HG02571 (cell line): ENCODE measurements around the gene DCLK3.

Source experiments
- ATAC-seq: cut with Tn5 transposase; IDR thresholded peaks from one replicate; pipeline ENCODE4 v1.9.1; 2021; ENCODE audit warnings: mild to moderate bottlenecking, moderate library complexity; ENCODE audit not compliant: unreplicated experiment

The DCLK3 gene, protein sequence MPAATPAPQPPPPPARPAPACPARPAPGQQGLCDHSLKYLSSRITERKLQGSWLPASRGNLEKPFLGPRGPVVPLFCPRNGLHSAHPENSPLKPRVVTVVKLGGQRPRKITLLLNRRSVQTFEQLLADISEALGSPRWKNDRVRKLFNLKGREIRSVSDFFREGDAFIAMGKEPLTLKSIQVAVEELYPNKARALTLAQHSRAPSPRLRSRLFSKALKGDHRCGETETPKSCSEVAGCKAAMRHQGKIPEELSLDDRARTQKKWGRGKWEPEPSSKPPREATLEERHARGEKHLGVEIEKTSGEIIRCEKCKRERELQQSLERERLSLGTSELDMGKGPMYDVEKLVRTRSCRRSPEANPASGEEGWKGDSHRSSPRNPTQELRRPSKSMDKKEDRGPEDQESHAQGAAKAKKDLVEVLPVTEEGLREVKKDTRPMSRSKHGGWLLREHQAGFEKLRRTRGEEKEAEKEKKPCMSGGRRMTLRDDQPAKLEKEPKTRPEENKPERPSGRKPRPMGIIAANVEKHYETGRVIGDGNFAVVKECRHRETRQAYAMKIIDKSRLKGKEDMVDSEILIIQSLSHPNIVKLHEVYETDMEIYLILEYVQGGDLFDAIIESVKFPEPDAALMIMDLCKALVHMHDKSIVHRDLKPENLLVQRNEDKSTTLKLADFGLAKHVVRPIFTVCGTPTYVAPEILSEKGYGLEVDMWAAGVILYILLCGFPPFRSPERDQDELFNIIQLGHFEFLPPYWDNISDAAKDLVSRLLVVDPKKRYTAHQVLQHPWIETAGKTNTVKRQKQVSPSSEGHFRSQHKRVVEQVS

DNA sequence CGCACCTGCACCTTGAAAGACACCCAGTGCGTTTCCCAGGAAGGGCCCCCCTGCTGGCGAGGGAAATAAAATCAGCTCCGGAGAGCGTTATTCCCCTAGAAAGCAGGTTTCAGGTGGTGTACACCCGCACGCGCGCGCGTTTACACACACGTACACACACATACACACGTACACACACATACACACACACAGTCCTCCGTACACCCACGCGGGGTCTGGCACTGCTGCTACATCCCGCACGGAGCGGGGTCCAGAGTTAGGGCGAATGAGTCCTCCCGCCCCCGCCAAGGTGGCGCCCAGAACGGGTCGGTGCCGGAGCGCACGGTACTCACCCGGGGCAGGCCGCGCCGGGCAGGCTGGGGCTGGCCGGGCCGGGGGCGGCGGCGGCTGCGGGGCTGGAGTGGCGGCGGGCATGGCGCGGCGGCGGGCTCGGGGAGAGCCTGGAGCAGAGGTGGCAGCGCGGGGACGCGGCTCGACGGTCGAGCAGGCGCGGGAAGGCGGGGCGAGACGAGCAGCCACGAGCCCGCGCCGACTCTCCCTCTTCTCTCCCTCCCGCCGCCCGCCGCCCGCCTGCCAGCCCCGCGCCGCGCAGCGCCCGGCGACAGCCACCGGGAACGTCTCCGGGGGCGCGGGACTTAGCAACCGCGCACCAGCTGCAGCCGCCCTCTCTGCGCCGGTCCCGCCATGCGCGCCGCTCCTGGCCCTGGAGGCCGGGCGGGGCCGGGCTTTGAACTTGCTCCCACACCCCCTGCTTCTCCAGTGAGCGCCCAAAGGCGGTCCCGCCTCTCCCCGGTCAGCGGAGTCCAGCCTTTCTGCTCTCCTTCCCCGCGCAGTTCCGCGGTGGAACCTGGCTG, at the start of gene DCLK3:
Gene DCLK3 (minus strand): TSS at position 704 of the 854 bp plus-strand sequence. CDS start 290 bp downstream, at position 414.
- no peak for ATAC-seq

DNA sequence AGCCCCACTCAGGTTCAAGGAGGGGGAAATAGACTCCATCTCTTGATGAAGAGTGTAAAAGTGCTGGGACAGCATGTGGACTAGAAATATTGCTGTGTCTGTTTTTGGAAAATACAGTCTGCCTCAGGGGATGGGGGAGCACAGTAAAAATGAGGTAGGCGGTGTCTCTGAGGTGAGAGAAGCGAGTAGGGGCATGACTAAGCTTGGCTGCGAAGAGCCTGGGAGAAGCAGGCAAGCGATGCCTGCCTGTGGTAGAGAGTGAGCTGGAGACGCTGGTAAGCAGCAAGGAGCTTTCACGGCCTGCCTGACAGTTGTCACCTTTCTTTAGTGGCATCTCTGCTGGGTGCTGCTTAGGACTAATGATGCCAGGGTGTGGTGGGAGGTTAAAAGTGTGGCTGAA, 49.0 kb upstream of the DCLK3 start:
- ATAC-seq, result no peak

DNA sequence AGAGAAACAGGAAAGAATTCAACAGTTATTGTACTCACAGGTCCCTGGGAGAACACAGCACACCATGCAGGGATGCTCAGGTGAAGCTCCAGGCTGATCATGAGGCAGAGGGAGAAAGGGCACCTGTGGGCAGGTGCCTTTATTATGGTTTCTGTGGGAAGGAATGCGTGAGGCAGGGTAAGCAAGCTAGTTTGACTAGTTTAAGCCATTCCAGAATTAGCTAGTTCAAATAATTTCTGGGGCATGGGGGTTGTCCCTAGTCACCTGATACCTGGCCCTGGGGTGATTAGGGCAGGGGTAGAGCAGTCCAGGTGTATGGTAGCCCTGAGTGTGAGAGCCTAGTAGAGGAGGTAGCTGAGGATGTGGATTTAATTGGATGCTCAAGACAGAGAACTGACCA, 47.9 kb upstream of the DCLK3 start:
- ATAC-seq, result no peak

DNA sequence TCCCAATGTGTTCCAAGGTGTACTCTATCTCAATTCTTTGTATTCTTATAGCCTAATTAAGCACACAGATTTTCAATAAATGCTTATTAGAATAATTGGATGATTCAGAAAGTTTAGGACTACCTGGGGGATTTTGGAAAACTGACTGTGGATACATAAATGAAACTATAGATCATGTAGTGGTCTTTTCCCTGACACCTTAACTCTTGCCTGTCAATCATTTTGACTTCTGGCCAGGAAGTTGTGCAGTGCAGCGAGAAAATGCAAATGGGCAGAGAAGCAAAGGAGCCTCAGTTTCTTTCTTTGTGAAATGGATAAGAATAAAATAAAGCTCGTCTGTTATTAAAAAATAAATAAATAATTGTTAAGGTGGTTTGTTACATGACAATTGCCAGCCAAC, 47.4 kb upstream of the DCLK3 start:
- ATAC-seq, result no peak

DNA sequence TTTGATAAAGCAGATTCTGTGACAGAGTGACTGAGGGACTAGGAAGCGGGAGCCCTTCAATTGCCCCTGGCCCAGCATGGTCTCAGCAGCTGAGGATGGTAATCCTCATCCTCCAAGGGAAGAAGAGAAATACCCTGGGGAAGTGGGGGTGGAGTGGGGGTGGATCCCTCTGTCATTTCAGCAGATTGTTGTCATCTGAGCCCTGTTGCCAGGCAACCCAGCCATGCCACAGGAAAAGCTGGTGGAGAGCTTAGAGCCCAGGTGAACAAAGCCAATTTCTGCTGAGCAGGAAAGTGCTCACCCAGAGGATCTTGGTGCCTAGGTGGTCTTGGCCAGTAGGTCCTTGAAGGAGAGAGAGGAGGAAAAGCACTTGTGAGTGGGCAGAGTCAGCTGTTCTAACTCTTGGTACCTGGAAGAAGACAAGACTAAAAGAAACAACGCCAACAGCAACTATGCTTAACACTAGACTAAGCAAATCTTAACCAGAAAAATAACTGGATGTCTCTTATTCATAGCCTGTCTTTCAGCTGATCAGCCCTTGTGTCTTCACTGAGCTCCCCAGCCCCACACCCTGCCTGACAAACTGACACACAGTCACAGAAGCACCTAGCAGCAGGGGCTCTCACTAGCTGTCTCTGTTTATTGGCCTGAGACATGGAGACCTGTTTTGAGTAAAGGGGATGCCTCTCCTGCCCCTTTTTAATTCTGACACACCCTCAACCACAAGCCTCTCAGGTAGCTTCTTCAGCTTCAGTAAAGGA, 40.1 kb upstream of the DCLK3 start:
- ATAC-seq, result no peak

DNA sequence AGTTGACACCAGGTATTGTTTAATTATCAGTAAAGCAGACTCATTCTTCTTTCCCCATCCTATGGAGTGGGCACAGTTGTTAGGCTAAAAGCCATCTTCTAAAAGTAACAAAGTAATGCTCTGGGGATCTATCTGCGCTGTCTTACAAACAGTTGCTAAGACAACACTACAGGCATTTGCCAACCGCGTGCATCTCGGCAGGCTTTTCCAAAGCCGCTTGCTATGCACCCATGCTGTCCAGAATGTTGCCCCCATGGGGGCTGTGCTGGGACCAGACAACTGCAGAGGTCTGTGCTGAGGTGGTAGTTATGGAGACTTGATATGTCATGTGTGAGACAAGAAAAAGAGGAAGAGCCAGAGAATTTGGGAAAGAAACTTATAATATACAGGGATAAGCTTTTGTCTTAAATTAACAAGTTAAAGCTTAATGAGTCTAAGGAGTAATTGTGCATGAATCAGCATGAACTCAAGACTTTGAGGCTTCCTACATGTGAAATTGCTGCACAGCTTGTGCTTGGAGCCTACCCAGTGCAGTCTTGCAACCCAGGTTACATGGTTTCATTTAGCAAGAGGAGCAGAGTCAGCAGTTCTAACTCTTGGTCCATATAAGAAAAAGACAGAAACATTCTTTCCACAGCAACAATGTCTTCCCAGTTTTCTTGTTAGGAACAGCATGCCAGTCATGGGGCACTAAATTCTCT, 38.9 kb upstream of the DCLK3 start:
- ATAC-seq, result no peak

DNA sequence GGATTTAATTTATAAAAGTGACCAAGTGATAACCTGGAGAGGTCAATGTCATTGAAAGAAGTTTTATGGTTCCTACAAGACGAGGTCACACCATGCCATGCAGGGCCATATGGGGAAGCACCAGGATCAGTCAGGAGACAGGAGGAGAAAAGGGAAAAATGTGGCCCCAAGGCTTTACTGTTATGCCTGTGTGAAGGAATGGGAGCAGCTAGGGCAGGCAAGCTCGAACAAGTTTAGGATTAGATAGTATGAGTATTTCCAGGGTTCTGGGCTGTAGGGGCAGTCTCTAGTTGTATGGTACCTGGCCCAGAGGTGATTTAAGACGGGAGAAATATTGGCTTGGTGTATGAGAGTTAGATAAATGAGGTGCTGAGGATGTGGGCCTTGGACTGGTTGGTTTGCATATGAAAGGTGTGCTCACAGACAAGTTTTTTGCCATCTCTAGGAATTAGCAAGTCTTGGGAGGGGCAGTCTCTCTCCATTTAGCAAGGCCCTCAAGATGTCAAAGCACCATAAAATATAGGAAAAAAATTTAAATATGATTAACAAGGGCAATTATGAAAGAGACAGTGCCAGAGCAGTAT, 36.3 kb upstream of the DCLK3 start:
- no peak for ATAC-seq

DNA sequence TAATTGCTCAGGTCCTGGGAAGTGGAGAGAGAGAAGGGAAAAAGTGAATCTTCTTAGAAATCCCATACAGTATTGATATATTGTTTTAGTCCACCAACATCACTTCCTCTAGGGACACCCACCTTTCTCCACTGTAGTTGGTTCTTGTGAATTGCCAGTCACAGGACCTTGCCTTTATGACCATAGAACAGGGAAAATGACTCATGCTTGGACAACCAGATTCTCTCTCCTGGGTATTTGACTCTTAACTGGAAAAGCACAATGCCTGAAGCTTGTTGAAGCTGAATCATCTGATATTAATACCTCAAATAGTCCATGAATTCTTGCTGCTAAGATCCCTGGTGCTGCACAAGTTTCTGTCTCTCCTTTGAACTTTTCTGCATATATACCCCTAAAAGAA, 32.5 kb upstream of the DCLK3 start:
- ATAC-seq, result no peak

DNA sequence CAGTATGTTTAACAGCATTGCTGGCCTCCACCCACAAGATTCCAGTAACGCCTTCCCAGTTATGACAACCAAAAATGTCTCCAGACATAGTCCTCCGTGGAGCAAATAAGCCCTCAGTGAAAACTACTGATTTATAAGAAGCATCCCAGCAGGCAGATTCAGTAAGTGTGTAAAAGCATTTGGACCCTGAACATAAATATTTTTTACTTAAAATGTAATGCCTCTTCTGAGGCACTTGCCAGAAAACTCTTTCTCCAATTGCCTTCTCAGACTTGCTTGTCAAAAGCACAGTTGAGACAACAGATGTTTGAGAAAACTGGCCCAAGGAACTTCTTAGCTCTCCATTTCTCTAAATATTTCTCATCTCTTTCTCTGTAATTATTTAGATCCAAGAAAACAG, 31.8 kb upstream of the DCLK3 start:
- ATAC-seq, result no peak

DNA sequence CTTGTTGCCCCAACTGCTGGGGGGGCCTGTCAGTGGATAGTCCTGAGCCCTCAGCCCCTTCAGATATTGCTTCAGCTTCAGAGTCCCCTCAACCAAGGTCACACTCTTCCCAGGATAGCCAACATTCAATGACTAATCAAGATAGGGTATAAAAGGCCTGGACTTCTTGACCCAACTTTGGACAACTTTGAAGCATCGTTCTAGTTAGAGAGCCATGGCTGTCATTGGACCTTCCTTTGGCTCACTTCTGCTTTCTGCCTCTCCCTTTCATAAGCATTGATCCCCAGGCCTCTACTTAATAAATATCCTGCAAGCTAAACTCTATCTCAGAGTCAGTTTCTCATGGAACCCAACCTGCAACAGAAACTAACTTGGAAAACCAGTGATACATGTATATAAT, 31.3 kb upstream of the DCLK3 start:
- no peak for ATAC-seq

DNA sequence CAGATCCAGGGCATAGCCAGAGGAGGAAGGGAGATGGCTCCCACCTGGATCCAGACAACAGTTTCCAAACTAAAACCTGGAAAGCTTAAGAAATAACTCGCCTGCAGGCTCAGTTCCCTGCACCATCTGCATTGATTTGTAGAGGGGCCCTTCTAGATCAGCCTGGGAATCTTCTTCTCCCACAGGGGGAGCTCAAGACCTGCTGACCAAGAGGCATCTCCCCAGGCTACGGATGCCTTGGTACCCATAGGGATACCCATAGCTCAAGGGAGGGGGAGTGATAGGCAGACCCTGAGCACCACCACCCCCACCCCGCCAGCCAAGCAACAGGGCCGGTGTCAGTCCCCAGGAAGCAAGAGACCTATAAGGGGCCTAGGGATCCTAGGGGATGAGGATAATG, 28.0 kb upstream of the DCLK3 start:
- ATAC-seq, result no peak

DNA sequence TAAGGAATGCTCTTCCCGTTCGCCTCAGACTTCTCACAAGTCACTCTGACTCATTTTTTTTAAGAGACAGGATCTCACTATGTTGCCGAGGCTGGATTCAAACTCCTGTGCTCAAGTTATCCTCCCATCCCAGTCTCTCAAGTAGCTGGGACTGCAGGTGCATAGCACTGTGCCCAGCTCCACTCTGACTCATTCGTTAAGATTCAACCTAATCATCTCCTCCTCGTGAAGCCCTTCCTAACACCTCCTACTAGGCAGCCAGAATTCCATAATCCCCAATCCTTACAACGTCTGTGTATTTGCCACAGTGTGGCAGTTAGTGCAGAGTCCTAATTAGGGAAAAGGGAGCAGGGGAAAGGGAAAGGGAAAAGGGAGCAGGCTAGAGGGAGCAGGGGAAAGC, 26.4 kb upstream of the DCLK3 start:
- ATAC-seq, result no peak

DNA sequence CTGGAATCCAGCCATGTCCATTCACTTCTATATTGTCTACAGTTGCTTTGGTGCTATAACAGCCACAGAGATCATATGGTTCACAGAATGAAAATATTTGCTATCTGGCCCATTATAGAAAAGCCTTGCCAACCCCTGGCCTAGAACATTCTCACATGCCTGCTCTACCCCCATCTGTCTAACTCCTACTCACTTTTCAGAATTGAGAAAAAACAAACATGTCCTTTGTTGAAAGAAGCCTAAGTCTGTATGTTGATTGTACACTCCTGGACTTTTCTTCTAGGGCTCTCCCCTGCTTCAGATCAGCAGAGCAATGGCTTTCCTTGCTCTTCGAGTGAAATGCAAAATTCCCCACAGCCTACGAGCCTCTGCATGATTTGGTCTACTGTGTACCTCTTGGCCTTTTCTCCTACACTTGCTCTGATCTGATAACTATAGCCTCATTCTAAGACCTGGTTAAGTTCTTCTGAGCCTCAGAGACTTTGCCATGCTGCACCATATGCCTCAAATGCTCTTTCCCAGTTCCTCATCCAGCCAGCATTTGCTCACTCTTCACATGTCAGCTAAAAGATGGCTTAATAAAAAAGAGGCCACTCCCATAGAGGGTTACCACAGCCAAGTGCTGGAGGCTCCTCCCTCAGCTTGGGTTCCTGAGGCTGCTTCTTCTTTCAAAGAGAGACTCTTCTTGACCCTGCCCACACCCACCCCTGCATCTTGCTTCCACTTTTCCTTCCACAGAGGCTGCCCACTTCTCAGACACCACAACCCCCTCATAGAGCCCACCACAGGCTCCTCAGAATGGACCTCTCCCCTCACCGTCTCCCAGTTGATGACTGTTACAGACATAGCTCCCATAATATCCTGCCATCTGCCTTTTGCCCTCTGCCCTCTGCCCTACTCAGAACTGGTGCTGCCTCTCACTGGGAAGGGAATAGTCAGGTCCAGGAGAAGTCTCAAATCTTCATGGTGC, 22.9 kb upstream of the DCLK3 start:
- ATAC-seq, result no peak

DNA sequence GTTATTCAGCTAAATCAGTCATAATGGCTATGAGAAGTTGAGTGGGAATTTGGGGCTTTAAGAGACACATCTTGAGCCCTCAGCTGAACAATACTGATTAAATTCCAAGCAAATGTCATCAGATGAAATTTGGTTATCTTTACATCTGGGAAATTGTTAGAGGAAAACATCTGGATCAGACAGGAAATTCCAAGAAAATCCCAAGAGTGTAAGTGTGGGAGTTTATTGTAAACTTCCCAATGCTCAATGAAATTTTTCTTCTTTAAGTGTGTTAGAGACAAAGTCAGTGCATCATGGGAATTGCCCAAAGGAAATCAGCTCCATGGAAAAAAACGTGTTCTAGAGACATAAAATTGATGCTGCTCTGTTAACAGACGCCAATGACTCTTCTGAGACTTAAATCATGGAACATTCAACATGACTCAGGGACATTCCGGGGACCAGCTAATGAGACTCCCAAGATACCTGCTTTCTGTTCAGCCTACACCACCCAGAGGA, 19.8 kb upstream of the DCLK3 start:
- ATAC-seq, result no peak

DNA sequence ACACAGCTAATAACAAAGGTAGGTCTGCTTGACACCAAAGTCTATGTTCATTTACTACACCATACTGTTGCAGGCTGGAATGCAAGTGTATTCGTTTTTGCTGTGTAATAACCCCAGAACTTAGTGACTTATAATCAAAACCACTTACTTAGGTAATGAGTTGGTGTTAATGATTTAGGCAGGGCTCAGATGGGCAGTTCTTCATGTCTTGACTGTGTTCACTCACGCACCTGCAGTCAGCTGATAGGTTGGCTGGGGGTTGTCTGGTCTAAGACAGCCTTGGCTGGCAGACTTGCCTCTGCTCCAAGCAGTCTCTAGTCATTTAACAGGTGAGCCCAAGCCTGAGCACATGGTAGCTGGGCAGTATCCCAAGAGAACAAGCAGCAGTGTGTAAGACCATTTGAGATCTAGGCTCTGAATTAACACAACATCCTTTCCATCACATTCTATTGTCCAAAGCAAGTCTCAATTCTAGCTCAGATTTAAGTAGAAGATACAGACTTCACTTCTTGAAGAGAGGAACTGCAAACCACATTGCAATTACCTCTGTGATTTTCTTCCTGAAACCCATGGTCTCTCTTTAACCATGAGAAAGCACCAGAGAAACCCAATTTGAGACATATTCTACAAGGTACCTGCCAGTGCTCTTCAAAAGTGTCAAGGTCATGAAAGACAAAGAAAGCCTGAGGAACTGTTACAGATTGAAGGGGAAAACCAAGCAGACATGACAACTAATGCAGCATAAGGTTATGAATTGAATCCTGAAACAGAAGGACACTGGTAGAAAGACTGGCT, 13.3 kb upstream of the DCLK3 start:
- no peak for ATAC-seq

DNA sequence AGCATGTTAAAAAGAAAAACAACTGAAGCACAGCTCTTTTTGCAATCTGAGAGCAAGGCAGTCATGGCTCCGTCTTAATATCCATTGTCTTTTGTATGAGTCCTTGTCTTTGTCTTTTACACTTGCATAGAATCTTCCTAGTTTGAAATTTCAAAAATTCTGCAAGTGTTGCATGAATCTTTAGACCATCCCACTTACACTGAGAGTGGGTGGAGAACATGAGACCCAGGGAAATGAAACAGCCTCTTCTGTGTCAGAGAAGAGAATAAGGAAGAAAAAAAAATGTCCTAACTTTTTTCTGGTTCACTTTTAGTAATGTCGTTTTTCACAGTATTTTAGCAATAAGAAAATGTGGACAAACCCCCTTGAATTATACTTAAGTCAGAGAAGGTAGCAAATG, 12.1 kb upstream of the DCLK3 start:
- no peak for ATAC-seq

DNA sequence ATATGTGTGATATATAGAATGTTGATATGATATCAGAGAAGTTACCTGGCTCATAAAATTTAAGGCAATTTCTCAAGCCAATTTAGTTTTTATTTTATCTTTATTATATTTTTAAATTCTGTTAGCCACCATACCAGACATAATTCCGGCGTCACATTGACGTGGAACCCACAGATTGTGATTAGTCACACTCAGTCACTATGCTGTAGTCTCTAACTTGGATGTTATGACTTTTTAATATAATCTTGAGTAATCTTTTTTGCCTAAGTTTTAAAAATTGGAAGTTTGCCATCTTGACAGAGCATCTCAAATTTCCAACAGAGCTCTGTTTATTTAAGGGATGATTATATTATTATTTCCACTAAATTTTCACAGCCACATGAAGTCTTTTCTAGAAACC, 9.7 kb upstream of the DCLK3 start:
- ATAC-seq, result no peak
